Measurements from ENCODE around the gene TGFBR3.

The TGFBR3 gene

DNA sequence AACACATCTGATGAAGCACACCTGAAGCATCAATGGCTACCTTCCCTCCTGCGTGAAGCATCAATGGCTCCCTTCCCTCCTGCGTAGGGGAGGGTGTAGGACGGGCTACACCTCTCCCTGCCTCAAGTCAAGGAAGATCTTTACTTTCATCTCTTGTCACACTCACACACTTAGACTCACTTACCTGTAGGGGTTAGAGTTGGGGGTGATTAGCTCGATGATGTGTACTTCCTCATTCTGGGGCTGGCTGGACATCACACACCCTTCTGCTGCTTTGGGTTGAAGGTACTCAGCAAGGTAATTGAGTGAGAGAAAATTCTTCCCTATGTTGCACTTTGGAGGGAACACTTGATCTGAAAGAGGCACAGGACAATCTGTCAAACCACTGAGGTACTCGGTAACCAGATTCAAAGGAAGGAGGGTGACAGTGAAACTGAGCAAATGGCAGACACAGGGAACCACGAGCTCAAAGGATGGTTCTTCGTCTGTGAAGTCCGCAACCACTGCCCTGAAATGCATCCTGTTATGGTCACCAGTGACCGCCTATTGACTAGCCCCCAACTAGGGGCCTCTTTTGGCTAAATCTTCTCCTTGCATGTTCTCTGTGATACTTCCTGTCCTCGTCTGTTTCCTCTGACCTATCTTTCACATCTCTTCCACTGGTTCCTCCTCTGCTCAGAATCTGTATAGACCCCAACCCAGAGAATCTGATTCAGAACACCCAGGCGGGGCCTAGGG, 156.2 kb downstream of the TGFBR3 start:
- no peak for DNase-seq

DNA sequence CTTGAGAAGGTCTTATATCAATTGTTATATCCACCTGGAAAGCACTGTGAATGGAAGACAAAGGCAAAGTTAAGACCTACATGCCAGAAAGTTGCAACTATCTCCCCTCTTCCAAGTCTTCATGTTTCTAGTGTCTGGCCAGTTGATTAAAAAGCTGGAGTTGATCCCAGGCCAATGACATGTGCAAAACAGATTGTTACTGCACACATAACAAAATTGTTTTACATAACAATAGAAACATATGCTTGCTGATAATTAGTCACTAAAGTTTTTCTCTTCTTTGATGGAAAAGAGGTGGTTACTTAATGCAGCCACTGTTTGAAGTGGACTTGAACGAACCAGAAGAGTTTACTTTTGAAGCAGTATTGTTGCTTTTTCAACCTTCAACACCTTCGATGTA, 158.2 kb downstream of the TGFBR3 start:
- DNase-seq, result no peak

DNA sequence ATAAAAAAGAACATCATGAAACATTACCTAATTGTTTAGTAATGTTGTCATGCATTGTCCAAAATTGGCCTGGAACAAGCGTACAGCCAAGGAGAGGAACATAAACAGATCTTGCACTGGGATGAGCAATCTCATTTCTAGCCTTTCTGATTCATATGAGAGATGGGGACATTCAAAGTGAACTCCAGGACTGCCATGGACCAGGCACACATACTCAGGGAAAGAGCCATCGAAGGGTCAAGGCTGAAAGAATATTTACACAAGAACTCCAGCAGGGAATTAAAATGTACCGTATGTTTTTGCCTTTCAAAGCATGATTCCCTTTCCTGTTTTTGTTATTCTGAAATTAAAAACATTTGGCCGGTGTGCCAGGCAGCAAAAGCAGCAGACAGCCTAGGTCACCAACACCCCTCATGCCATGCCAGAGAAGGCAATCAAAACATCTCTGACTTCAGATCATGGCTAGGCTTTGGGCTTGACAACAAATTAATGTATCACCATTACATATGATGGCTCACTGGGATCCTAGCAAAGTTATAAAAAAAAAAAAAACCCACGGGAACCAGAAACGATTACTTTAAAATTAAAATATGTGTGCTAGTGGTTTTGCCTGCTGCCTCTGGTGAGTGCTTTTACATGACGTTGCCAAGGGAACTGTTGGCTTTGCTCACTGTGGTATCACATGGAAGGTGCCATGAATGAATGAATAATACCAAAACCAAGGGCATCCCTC, 159.8 kb downstream of the TGFBR3 start:
- DNase-seq, result no peak

DNA sequence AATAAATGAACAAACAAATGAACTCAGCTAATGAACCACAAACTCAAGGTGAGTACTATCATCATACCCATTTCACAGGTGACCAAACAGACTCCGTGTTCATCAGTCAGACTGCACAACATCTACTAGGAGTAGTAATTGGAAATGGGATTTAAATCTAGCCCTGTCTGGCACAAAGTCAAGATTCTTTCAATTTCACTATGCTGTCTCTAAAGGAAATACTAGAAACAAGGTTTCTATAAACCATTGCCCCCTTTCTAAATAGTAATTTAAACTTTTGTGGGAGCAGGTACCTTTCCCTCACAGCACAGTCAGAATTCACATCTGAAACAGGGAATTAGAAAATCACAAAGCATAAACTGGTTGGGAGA, 160.3 kb downstream of the TGFBR3 start:
- no peak for DNase-seq

DNA sequence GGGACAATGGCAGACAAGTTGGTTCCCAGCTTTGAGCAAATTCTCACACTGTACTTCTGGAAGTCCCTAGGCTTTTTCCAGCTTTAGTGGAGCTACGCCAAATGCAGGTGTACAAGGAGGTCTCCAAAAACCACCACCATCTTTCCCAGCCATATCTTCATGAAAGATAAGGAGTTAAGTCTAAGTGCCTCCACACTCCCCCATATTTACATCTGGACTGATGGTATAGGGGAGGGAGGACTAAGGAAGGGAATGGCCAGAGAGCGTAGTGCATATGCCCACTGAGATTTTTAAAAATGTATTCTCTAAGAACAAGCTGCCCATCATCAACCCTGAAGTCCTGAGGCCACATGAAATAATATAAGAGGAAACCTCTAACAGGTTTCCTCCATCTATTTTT, 161.3 kb downstream of the TGFBR3 start:
- DNase-seq, result no peak

DNA sequence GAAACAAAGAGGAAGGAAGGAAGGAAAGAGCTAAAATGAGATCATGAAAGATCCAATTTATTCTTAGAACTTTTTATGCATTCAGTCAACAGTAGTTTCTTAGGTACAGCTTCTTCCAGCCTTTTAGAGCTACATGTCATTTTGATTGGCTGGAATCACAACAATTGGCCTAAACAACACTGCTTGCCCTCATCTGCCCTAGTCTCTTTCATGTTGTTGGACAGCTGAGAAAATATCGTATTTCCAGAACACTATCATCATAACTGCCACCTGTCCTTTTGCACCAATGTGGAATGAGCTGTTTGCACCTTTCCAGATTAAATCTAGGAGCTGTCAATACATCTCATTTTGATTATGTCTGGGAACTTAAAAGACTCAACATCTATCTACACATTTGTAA, 161.7 kb downstream of the TGFBR3 start:
- DNase-seq, result no peak

GRCh38 chr1:91720044-91720443, 165.9 kb downstream of the TGFBR3 start:
- no peak for DNase-seq

DNA sequence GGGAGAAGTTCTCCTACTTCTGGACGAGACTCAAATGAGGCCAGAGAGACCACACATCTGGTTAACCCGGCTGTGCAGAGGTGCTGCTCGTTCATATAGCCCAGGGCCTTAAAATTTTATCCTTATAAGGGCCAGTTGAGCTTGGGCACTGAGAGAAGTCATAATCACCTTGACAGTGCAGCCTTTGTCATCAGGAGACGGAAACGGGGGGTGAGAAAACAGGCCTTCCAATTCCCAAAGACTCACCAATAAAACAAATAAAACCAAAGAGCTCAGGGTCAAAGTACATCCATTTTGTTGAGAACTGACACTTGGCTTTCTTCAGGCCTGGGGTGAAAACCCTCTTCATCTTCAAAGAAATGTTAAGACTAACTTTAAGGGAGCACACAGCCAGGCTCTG, 167.1 kb downstream of the TGFBR3 start:
- no peak for DNase-seq

DNA sequence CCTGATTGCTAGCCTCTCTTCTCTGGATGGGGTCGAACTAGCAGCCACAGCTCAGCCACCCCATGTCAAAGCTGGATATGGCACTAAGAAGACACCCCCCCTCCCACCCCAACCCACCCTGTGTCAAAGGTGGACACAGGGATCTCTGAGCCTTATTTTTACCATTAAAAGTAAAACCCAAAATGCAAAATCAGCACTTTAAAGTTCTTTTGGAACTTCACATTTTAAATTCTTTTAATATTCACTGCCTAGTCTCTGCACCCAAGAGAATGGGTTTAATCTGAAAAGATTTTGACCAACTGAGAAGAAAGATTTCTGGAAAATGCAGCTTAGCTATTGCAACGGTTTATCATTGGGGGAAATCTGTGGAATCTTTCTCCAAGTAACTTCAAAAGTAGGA, 167.6 kb downstream of the TGFBR3 start:
- no peak for DNase-seq

- DNase-seq, result no peak
Measured at GRCh38 chr1:91717839-91718238, 168.1 kb downstream of the TGFBR3 start.

DNA sequence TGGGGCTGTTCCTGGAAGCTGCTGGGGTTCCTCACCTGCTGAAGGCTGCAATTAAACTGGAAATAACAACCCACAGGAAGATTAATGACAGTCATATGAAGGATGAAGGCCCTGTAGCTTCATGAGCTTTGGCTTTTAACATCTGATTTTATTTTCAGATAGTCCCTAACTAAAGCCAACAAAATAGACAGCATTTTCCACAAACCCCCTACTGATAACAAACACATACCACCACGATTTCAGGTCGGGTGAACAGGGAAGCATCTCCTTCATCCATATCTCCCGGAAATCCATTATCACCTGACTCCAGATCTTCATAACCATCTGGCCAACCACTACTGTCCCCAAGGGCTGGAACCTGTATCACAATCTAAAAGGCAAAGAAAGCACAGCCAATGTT, 169.6 kb downstream of the TGFBR3 start:
- DNase-seq, result no peak

DNA sequence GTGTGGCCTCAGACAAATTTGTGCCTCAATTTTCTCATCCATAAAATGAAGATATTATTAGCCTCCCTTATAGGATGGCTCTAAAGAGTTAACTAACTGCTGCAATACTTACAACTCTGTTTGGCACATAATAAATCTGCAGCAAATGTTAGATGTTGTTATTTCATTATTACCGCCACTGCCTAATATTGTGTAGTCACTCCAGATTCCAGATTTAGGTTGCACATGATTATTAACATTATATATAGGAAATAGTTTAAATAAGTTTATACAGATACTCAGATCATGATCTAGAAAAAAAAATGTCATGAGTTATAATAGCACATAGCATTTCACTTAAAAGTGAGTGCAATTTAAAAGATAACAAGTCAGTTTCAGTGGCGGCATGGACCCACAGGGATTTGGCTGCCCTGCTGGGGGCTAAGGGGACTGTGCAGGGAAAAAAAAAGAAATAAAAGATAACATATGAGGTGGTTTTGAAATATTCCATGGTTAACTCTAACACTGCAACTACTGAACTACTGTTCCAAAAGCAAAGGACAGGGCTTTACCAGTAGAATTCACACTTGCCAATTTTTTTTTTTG, 170.4 kb downstream of the TGFBR3 start:
- no peak for DNase-seq

- no peak for DNase-seq
Measured at GRCh38 chr1:91714867-91715381, 171.0 kb downstream of the TGFBR3 start.

- DNase-seq, result no peak
Measured at GRCh38 chr1:91712981-91713841, 172.7 kb downstream of the TGFBR3 start.

- DNase-seq, result no peak
Measured at GRCh38 chr1:91712393-91712792, 173.6 kb downstream of the TGFBR3 start.

DNA sequence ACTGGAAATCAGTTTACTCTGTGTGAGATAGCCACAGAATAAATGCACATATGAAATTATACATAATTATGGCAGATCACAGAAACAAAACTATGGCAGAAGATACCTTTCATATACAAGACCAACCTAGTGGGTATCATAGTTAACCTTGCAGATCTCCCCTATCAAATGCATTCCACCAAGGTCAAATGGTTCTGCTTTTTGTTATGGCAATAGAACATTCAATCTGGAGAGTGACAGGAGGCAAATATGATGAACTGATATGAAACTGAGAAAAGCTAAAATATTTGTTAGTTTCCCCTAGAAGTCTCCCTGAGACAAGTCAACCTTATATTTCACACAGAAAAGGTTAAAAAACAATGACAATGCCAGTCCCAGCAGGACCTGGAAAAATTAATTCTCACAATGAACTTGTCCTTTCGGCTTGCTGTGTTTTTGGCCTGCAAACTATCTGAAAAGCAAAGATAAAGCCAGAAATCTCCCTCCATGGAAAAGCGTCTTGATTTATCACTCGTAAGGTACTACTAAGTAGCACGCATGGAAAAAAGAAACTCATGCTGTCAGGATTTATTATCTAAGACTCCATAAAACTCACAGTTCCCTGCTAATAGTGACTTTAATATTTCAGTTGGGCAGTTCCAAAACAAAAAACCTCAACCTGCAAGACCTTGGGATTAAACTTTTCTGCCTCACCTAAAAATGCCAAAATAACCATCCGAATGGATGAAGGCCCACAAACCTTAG, 174.3 kb downstream of the TGFBR3 start:
- no peak for DNase-seq

- DNase-seq, result no peak
Measured at GRCh38 chr1:91710261-91710660, 175.7 kb downstream of the TGFBR3 start.

DNA sequence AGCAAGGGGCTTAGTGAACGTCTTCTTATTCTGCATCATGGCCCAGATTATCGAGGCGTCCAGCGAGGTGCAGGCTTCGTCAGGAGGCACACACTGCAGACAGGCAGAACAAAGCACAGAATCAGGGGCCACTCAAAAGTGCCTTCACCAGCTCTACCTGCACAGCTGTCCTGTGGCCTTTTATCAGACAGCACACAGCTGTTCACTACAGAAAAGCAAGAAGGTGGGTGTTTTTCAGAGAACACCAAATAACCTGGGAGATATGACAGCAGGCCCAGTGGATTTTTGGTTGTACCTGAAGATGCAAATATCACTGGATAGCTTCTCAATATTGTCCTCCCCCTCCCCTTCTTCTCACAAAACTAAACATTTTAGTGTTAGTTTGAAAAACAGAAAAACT, 177.3 kb downstream of the TGFBR3 start:
- no peak for DNase-seq

- DNase-seq, result no peak
Measured at GRCh38 chr1:91707890-91708218, 178.1 kb downstream of the TGFBR3 start.

- no peak for DNase-seq
Measured at GRCh38 chr1:91707114-91707889, 178.6 kb downstream of the TGFBR3 start.

- no peak for DNase-seq
Measured at GRCh38 chr1:91706140-91706957, 179.6 kb downstream of the TGFBR3 start.

Data from NCI-H69 (cell line).